ENCODE measurements around the gene MEIOC. TPM values are rescaled to one million over a fixed set of nuclear protein-coding genes. Genes with fewer than 3 reads are reported as not detected.
"Not testable (repeated sequence)": the region's sequence is repeated elsewhere in the genome, so short reads cannot be mapped to it uniquely, and the experiment has no call there.

The MEIOC gene
- 2.9 TPM for polyA plus RNA-seq (2013, experiment 1 of 2)
- 4.7 TPM for polyA plus RNA-seq (2013, experiment 2 of 2)

- H3K4me3 ChIP-seq (ENCODE audit: low read length), result peak within 1 kb of the TSS; percentile 46
- H3K27ac ChIP-seq (ENCODE audit: low read depth, low read length), result no peak within 1 kb of the TSS
- peaks cover 50% of the 10 kb centered on the region for H3K27me3 ChIP-seq (ENCODE audit: insufficient read depth, low read length)
- H3K9me3 ChIP-seq (ENCODE audit: insufficient read depth, low read depth, low read length), result peaks cover 4% of the 10 kb centered on the region; the same call in 1 of the 2 replicates
- WGBS, result 9% methylated on average over 57 of the region's 57 CpGs
- H3K36me3 ChIP-seq (ENCODE audit: insufficient read depth, low read length), result no peaks in the 10 kb centered on the region
- no peak within 1 kb of the TSS for H3K9ac ChIP-seq (ENCODE audit: low read depth, low read length)
- no peaks in the 10 kb centered on the region for H3K4me1 ChIP-seq (ENCODE audit: insufficient read depth, low read length)
These were observed at the start of gene MEIOC for GRCh38 chr17:44655983-44656710. MEIOC (plus strand) TSS chr17:44656468; CDS start chr17:44656614, 146 bp downstream.

GRCh38 chr17:44606658-44607057, 49.6 kb upstream of the MEIOC start:
- Histone ChIP-seq H3K36me3 (ENCODE audit: insufficient read depth, low read length) (no peaks in the 10 kb centered on the region), H3K4me1 (ENCODE audit: insufficient read depth, low read length) (peaks cover 11% of the 10 kb centered on the region), H3K9ac (ENCODE audit: low read depth, low read length) (no peak overlapping the region), H3K27me3 (ENCODE audit: insufficient read depth, low read length) (no peaks in the 10 kb centered on the region), H3K9me3 (ENCODE audit: insufficient read depth, low read depth, low read length) (no peaks in the 10 kb centered on the region), H3K4me3 (ENCODE audit: low read length) (no peak overlapping the region), H3K27ac (ENCODE audit: low read depth, low read length) (no peak overlapping the region)
- 95% methylated on average over 11 of the region's 11 CpGs for WGBS

- no peaks in the 10 kb centered on the region for H3K9me3 ChIP-seq (ENCODE audit: insufficient read depth, low read depth, low read length)
- H3K9ac ChIP-seq (ENCODE audit: low read depth, low read length), result no peak overlapping the region; the same call in none of the 2 replicates
- no peak overlapping the region for H3K4me3 ChIP-seq (ENCODE audit: low read length)
- peaks cover 11% of the 10 kb centered on the region for H3K4me1 ChIP-seq (ENCODE audit: insufficient read depth, low read length)
- WGBS, result 52% methylated on average over 10 of the region's 10 CpGs
- no peaks in the 10 kb centered on the region for H3K36me3 ChIP-seq (ENCODE audit: insufficient read depth, low read length)
- no peaks in the 10 kb centered on the region for H3K27me3 ChIP-seq (ENCODE audit: insufficient read depth, low read length)
- peak overlapping the region; percentile 57; the same call in 1 of the 2 replicates for H3K27ac ChIP-seq (ENCODE audit: low read depth, low read length)
These were observed 48.2 kb upstream of the MEIOC start for GRCh38 chr17:44607836-44608690.

GRCh38 chr17:44608727-44609435, 47.4 kb upstream of the MEIOC start:
- Histone ChIP-seq H3K27ac (ENCODE audit: low read depth, low read length) (peak overlapping the region; percentile 57; the same call in 1 of the 2 replicates), H3K9me3 (ENCODE audit: insufficient read depth, low read depth, low read length) (no peaks in the 10 kb centered on the region), H3K4me1 (ENCODE audit: insufficient read depth, low read length) (peaks cover 11% of the 10 kb centered on the region), H3K27me3 (ENCODE audit: insufficient read depth, low read length) (no peaks in the 10 kb centered on the region), H3K4me3 (ENCODE audit: low read length) (no peak overlapping the region), H3K36me3 (ENCODE audit: insufficient read depth, low read length) (no peaks in the 10 kb centered on the region), H3K9ac (ENCODE audit: low read depth, low read length) (peak overlapping the region; percentile 16; the same call in 1 of the 2 replicates)
- WGBS, result 89% methylated on average over 6 of the region's 6 CpGs

GRCh38 chr17:44610331-44610730, 45.9 kb upstream of the MEIOC start:
- Histone ChIP-seq H3K36me3 (ENCODE audit: insufficient read depth, low read length) (no peaks in the 10 kb centered on the region), H3K27ac (ENCODE audit: low read depth, low read length) (no peak overlapping the region), H3K9ac (ENCODE audit: low read depth, low read length) (no peak overlapping the region), H3K9me3 (ENCODE audit: insufficient read depth, low read depth, low read length) (no peaks in the 10 kb centered on the region), H3K27me3 (ENCODE audit: insufficient read depth, low read length) (no peaks in the 10 kb centered on the region), H3K4me3 (ENCODE audit: low read length) (no peak overlapping the region), H3K4me1 (ENCODE audit: insufficient read depth, low read length) (peaks cover 11% of the 10 kb centered on the region)
- 70% methylated on average over 4 of the region's 4 CpGs for WGBS

- Histone ChIP-seq H3K36me3 (ENCODE audit: insufficient read depth, low read length) (no peaks in the 10 kb centered on the region), H3K9me3 (ENCODE audit: insufficient read depth, low read depth, low read length) (no peaks in the 10 kb centered on the region), H3K4me3 (ENCODE audit: low read length) (no peak overlapping the region), H3K9ac (ENCODE audit: low read depth, low read length) (no peak overlapping the region), H3K27me3 (ENCODE audit: insufficient read depth, low read length) (no peaks in the 10 kb centered on the region), H3K4me1 (ENCODE audit: insufficient read depth, low read length) (peaks cover 11% of the 10 kb centered on the region), H3K27ac (ENCODE audit: low read depth, low read length) (no peak overlapping the region)
- 59% methylated on average over 2 of the region's 2 CpGs for WGBS
These were observed 45.4 kb upstream of the MEIOC start for GRCh38 chr17:44610871-44611270.

GRCh38 chr17:44614862-44615261, 41.4 kb upstream of the MEIOC start:
- Histone ChIP-seq H3K27ac (ENCODE audit: low read depth, low read length) (no peak overlapping the region), H3K9ac (ENCODE audit: low read depth, low read length) (no peak overlapping the region; the same call in 1 of the 2 replicates), H3K36me3 (ENCODE audit: insufficient read depth, low read length) (no peaks in the 10 kb centered on the region), H3K4me3 (ENCODE audit: low read length) (no peak overlapping the region), H3K9me3 (ENCODE audit: insufficient read depth, low read depth, low read length) (no peaks in the 10 kb centered on the region), H3K27me3 (ENCODE audit: insufficient read depth, low read length) (no peaks in the 10 kb centered on the region), H3K4me1 (ENCODE audit: insufficient read depth, low read length) (no peaks in the 10 kb centered on the region)
- WGBS, result 69% methylated on average over 5 of the region's 5 CpGs

GRCh38 chr17:44618652-44619051, 37.6 kb upstream of the MEIOC start:
- not testable (repeated sequence) for H3K27ac ChIP-seq (ENCODE audit: low read depth, low read length); H3K4me3 ChIP-seq (ENCODE audit: low read length); H3K4me1 ChIP-seq (ENCODE audit: insufficient read depth, low read length); H3K27me3 ChIP-seq (ENCODE audit: insufficient read depth, low read length); H3K9me3 ChIP-seq (ENCODE audit: insufficient read depth, low read depth, low read length); H3K36me3 ChIP-seq (ENCODE audit: insufficient read depth, low read length); H3K9ac ChIP-seq (ENCODE audit: low read depth, low read length)
- 91% methylated on average over 9 of the region's 9 CpGs for WGBS

GRCh38 chr17:44623070-44623725, 33.1 kb upstream of the MEIOC start:
- WGBS, result 79% methylated on average over 6 of the region's 6 CpGs
- no peak overlapping the region for H3K9ac ChIP-seq (ENCODE audit: low read depth, low read length)
- no peaks in the 10 kb centered on the region for H3K9me3 ChIP-seq (ENCODE audit: insufficient read depth, low read depth, low read length)
- no peaks in the 10 kb centered on the region for H3K27me3 ChIP-seq (ENCODE audit: insufficient read depth, low read length)
- H3K4me3 ChIP-seq (ENCODE audit: low read length), result no peak overlapping the region
- H3K4me1 ChIP-seq (ENCODE audit: insufficient read depth, low read length), result peaks cover 7% of the 10 kb centered on the region
- H3K36me3 ChIP-seq (ENCODE audit: insufficient read depth, low read length), result no peaks in the 10 kb centered on the region
- H3K27ac ChIP-seq (ENCODE audit: low read depth, low read length), result no peak overlapping the region

GRCh38 chr17:44627513-44628242, 28.6 kb upstream of the MEIOC start:
- H3K36me3 ChIP-seq (ENCODE audit: insufficient read depth, low read length), result no peaks in the 10 kb centered on the region
- peaks cover 11% of the 10 kb centered on the region for H3K4me1 ChIP-seq (ENCODE audit: insufficient read depth, low read length)
- H3K9me3 ChIP-seq (ENCODE audit: insufficient read depth, low read depth, low read length), result no peaks in the 10 kb centered on the region
- H3K27ac ChIP-seq (ENCODE audit: low read depth, low read length), result peak overlapping the region; percentile 16
- H3K4me3 ChIP-seq (ENCODE audit: low read length), result no peak overlapping the region
- no peaks in the 10 kb centered on the region for H3K27me3 ChIP-seq (ENCODE audit: insufficient read depth, low read length)
- WGBS, result 82% methylated on average over 9 of the region's 9 CpGs
- H3K9ac ChIP-seq (ENCODE audit: low read depth, low read length), result no peak overlapping the region
